ENCODE results near the gene MARCKSL1. TPM values are rescaled to one million over a fixed set of nuclear protein-coding genes. Genes with fewer than 3 reads are reported as not detected.

Gene MARCKSL1
- total and polyA plus RNA-seq, 2 experiments from 2014 or later, result 263 to 587 TPM

DNA sequence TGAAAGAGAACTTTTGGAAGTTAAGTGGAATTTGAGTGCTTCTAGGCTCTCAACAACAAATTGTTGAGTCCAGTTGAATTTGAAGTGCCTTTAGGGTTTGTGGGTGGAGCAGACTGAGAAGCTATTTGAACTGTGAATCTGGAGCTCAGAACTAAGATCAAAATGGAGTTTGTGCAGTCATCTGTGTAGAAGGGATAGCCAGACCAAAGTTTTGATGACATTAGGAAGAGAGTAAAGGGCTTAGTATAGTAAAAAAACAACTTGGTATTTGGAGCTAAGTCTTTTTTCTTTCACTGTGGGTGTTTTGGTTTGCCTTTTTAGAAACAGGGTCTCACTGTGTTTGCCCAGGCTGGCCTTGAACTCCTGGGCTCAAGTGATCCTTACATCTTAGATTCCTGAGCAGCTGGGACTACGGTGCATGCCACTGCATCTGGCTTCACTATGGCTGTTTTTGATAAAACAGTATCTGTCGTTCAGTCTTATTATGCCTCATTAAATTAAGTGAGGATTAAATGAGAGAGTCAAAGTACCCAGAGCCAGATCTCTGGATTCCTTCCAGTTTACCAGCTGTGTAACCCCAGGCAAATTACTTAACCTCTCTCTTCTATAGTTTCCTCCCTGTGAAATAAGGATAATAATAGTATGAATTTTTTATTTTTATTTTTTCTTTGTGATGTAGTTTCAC is 24.2 kb downstream of the MARCKSL1 start:
- DNase-seq (ENCODE audit: low read depth in 1 of 2, low spot score in 1 of 2), result no peak
- H3K27ac ChIP-seq, result no peak overlapping the region

GRCh38 chr1:32309960-32310359 is 26.1 kb downstream of the MARCKSL1 start:
- DNase-seq (ENCODE audit: low read depth in 1 of 2, low spot score in 1 of 2), result no peak
- peaks cover 3% of the 10 kb centered on the region for H3K36me3 ChIP-seq

More for the DNA sequence above, 24.2 kb downstream of the MARCKSL1 start:
- Histone ChIP-seq H3K4me3 (no peak overlapping the region), H3K9me3 (ENCODE audit: low read depth) (no peaks in the 10 kb centered on the region), H3K27me3 (no peaks in the 10 kb centered on the region), H3K36me3 (peaks cover 2% of the 10 kb centered on the region), H3K4me1 (ENCODE audit: low read depth) (no peaks in the 10 kb centered on the region)
- no peak for TF ChIP-seq CTCF (IDR thresholded peaks at IDR 0.05; ENCODE audit: low read depth, low read length)

GRCh38 chr1:32307324-32307723 is 28.7 kb downstream of the MARCKSL1 start:
- peak in 1 of 2 donors; percentile 27 for DNase-seq (ENCODE audit: low read depth in 1 of 2, low spot score in 1 of 2)
- no peaks in the 10 kb centered on the region for H3K27me3 ChIP-seq
- no peaks in the 10 kb centered on the region for H3K4me1 ChIP-seq (ENCODE audit: low read depth)
- H3K4me3 ChIP-seq, result no peak overlapping the region
- H3K27ac ChIP-seq, result no peak overlapping the region
- TF ChIP-seq CTCF (IDR thresholded peaks at IDR 0.05; ENCODE audit: low read depth, low read length), result no peak
- H3K36me3 ChIP-seq, result peaks cover 24% of the 10 kb centered on the region
- H3K9me3 ChIP-seq (ENCODE audit: low read depth), result no peaks in the 10 kb centered on the region

More at GRCh38 chr1:32309960-32310359, 26.1 kb downstream of the MARCKSL1 start:
- Histone ChIP-seq H3K9me3 (ENCODE audit: low read depth) (no peaks in the 10 kb centered on the region), H3K4me1 (ENCODE audit: low read depth) (no peaks in the 10 kb centered on the region), H3K4me3 (no peak overlapping the region), H3K27ac (peak overlapping the region; percentile 34), H3K27me3 (no peaks in the 10 kb centered on the region)
- TF ChIP-seq CTCF (IDR thresholded peaks at IDR 0.05; ENCODE audit: low read depth, low read length), result no peak

- Histone ChIP-seq H3K27me3 (no peaks in the 10 kb centered on the region), H3K36me3 (peaks cover 24% of the 10 kb centered on the region), H3K4me1 (ENCODE audit: low read depth) (no peaks in the 10 kb centered on the region), H3K27ac (no peak overlapping the region), H3K4me3 (no peak overlapping the region), H3K9me3 (ENCODE audit: low read depth) (no peaks in the 10 kb centered on the region)
- no peak for DNase-seq (ENCODE audit: low read depth in 1 of 2, low spot score in 1 of 2)
- no peak for TF ChIP-seq CTCF (IDR thresholded peaks at IDR 0.05; ENCODE audit: low read depth, low read length)
Measured at GRCh38 chr1:32305310-32305709, 30.7 kb downstream of the MARCKSL1 start.

- TF ChIP-seq CTCF (IDR thresholded peaks at IDR 0.05; ENCODE audit: low read depth, low read length), result no peak
- H3K9me3 ChIP-seq (ENCODE audit: low read depth), result no peaks in the 10 kb centered on the region
- H3K4me1 ChIP-seq (ENCODE audit: low read depth), result no peaks in the 10 kb centered on the region
- peaks cover 24% of the 10 kb centered on the region for H3K36me3 ChIP-seq
- no peak overlapping the region for H3K4me3 ChIP-seq
- no peak for DNase-seq (ENCODE audit: low read depth in 1 of 2, low spot score in 1 of 2)
- peak overlapping the region; percentile 85 for H3K27ac ChIP-seq
- no peaks in the 10 kb centered on the region for H3K27me3 ChIP-seq
Measured at GRCh38 chr1:32303997-32304622, 31.9 kb downstream of the MARCKSL1 start.
